ENCODE results near the gene FOLR3.
"Not testable (repeated sequence)": the region's sequence is repeated elsewhere in the genome, so short reads cannot be mapped to it uniquely, and the experiment has no call there.

Gene FOLR3

DNA sequence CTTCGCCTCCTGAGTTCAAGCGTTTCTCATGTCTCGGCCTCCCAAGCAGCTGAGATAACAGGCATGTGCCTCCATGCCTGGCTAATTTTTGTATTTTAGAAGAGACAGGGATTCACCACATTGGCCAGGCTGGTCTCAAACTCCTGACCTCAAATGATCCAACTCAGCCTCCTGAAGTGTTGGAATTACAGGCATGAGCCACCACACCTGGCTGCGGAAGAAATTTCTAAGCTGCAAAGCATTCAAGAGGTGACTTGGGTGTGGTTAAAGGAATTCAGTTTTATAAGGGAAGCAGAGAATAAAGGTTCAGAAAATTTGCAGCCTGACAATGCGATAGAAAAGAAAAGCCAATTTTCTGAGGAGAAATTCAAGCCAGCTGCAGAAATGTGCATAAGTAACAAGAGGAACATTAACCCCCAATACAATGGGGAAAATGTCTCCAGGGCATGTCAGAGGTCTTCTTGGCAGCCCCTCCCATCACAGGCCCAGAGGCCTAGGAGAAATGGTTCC lies 33.6 kb downstream of the FOLR3 start:
- not testable (repeated sequence) for DNase-seq

DNA sequence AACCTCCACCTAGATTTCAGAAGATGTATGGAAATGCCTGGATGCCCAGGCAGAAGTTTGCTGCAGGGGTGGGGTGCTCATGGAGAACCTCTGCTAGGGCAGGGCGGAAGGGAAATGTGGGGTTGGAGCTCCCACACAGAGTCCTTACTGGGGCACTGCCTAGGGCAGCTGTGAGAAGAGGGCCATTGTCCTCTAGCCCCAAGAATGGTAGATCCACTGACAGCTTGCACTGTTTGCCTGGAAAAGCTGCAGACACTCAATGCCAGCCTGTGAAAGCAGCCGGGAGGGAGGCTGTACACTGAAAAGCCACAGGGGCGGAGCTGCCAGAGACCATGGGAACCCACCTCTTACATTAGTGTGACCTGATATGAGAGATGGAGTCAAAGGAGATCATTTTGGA lies 34.2 kb downstream of the FOLR3 start:
- not testable (repeated sequence) for DNase-seq

GRCh38 chr11:72172043-72172442 lies 36.5 kb downstream of the FOLR3 start:
- not testable (repeated sequence) for DNase-seq

DNA sequence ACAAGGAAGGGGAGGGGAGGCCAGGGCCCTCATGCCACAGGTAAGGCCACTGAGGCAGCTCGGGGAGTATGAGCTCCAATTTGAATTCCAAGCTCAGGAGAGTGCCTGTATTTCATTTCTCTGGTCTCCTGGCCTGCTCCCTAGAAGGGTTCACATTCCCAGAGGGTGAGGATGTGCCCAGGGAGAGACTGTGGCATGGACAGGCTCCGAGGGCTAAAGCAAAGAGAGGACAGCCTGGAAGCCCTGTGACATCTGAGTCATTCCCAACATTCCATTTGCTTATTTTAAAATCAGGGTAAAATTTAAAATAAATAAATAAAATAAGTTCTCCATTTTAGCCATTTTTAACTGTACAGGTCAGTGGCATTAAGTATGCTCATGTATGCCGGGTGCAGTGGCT lies 37.8 kb downstream of the FOLR3 start:
- no peak for DNase-seq

GRCh38 chr11:72174302-72175070 lies 39.0 kb downstream of the FOLR3 start:
- DNase-seq = no peak

DNA sequence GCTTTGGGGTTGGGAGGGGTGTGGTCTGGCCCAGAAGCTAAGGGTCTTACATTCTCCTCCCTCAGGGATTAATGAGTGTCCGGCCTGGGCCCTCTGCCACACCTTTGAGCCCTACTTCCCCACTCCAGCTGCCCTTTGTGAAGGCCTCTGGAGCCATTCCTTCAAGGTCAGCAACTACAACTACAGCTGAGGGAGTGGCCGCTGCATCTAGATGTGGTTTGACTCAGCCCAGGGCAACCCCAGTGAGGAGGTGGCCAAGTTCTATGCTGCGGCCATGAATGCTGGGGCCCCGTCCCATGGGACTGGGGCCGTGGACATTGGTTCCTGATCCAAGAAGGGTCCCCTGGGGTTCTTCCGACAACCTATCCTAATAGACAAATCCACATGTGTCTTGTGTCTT lies 42.1 kb downstream of the FOLR3 start:
- DNase-seq = no peak

- DNase-seq = no peak
These were observed 43.7 kb downstream of the FOLR3 start for GRCh38 chr11:72179049-72179803.

- DNase-seq = no peak
These were observed 44.4 kb downstream of the FOLR3 start for GRCh38 chr11:72179804-72180396.

DNA sequence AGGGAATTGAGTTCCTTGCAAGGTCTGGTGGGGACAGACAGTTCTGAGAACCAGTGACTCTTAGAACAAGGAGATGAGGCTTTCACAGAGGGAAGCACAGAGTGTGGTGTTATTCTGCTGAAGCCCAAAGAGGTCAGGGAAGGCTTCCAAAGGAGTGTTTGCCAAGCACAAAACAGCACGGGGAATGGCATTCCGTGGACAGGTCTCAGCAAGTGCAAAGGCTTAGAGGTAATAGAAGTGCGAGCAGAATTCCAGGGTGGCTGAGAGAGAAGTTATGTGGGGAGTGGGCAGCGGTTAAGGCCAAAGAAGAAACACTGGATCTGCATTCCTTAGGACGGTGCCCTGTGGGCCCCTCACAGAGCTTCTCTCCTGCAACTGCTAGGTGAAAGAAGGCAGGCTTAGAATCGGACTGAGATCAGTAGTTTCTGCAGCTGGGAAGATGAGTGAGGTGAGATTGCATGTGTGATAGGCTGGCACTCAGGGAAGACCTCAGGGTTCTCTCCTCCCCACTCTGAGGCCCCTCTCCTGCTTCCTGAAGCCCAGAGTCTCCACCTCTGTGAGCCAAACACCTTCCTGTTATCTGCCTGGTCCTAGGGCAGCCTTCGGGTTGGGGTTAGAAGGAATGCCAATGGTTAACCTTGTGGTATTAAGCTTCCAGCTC lies 45.5 kb downstream of the FOLR3 start:
- DNase-seq = not testable (repeated sequence)

DNA sequence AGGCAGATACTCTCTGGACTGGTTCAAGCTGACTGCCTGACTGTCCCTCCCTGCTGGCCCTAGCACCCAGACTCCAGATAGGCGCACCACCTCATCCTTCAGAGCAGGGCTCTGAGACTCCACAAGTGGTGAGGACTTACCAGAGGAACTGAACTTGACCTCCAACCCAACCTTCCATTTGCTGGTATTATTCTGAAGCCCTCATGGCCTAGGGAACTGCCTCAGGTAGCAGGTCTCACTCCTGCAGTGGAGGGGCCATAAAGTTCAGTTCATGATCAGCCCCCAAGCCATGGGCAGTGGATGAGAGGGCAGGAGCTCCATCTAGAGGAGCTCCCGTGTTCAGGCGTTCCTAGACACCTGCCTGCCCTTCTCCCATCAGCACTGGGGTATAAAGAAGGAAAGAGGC lies 46.0 kb downstream of the FOLR3 start:
- DNase-seq = not testable (repeated sequence)

DNA sequence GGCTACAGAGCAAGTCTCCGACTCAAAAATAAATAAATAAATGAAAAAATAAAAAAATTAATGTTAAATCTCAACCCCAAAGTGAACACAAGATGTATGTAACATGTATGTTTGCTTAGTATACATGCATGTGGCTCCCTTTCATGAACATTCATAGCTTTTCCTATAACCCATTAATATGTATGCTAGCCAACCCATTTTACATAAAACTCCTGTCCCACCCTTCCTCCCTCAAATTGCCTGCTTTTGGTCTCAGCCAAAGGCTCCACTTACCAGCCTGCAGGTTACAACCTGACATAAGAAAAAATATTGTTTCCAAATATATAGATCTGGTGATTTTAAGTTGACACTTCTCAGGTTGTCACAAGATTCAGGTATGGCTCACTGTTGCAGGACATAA lies 52.7 kb downstream of the FOLR3 start:
- DNase-seq = no peak
